Renal pelvis (tissue), 4 donors: ENCODE data around the gene CCDC85A. TPM values are rescaled to one million over a fixed set of nuclear protein-coding genes. Genes with fewer than 3 reads are reported as not detected.

ENCODE experiments used
- DNase-seq: peaks from one replicate; pipeline ENCODE4 v3.0.0-alpha.2; 2013
- polyA plus RNA-seq, 3 donors: library from polyadenylated mRNA; unstranded; fragments of 120-200 nt; gene quantifications; one replicate each; pipeline ENCODE4 v1.2.1, GENCODE V29; 2013; ENCODE audit not compliant: insufficient read length in 3 of 3

The CCDC85A gene
- polyA plus RNA-seq, 3 donors, result 1.4 to 2.3 (median 1.8) TPM

GRCh38 chr2:56192664-56193305, 9.0 kb downstream of the CCDC85A start:
- DNase-seq, result no peak

DNA sequence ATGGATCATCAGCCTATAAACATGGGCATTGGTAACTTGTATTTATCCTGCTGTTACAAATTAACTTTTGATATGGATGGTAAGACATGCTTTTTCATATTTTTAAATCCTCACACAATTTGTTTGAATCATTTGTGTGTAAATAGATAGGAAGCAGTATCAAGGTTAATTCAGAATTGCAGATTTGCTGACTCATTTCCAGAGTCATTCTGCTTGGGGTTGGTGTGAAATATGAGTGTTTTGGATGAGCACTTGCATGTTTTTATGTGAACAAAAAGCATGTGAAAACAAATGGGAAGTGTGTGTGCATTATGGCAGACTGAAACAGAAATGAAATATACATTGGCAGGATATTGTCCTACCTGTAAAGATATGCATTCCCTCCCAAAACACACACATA, 11.8 kb downstream of the CCDC85A start:
- no peak for DNase-seq

GRCh38 chr2:56197816-56198215, 14.0 kb downstream of the CCDC85A start:
- DNase-seq, result no peak

- DNase-seq, result no peak
These were observed 15.1 kb downstream of the CCDC85A start for GRCh38 chr2:56198936-56199335.

GRCh38 chr2:56199492-56199891, 15.7 kb downstream of the CCDC85A start:
- no peak for DNase-seq

GRCh38 chr2:56202381-56203121, 18.8 kb downstream of the CCDC85A start:
- no peak for DNase-seq

GRCh38 chr2:56204556-56204955, 20.8 kb downstream of the CCDC85A start:
- DNase-seq, result no peak

DNA sequence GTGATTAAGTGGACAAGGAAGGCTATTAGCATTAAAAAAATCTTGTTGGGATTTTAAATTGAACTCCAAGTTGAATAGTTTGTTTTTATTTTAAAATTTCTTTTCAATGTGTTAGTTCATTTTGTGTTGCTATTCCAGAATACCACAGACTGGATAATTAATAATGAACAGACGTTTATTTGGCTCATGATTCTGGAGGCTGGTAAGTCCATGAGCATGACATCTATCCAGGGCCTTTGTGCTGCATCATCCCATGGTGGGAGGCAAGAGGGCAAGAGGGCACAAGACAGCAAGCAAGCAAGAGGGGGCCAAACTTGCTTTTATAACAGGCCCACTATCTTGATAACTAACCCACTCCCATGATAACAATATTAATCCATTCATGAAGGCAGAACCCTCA, 22.5 kb downstream of the CCDC85A start:
- no peak for DNase-seq

DNA sequence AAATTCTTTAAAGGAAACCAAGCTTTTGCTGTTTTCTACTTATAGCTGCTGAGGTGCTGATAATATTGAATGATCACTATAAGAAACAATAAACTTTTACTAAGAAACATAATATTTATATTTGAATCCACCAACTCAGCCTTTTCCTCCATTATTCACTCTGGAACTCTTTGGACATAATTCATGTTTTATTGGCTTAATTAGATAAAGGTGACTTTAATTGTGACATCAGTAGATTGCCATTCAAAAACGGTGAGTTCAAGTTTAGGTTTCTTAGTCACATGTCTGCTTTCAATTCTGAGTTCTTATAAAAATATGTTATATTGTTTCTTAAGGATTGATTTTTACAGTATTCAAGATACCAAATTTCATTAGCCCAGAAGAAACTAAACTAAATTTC, 24.0 kb downstream of the CCDC85A start:
- no peak for DNase-seq

DNA sequence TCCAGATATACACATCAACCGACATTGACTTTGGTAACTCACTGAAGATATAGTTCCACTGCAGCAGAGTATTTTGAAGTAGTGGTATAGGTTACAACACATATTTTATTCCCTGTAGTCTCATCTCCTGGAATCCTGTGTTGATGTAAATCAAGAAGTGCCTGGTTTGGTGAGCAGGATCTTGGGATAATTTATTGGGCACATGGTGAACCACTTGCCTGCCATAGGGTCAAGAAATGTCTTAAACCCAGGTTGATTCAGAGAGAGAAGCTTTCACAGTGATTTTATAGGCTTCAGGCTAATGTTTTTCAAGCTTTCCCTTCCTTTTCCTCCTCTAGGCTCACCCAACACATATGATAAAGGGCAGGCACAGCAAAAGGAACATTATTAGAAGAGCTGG, 24.6 kb downstream of the CCDC85A start:
- no peak for DNase-seq

GRCh38 chr2:56209701-56210100, 25.9 kb downstream of the CCDC85A start:
- DNase-seq, result no peak

- DNase-seq, result no peak
These were observed 26.5 kb downstream of the CCDC85A start for GRCh38 chr2:56210291-56210690.

DNA sequence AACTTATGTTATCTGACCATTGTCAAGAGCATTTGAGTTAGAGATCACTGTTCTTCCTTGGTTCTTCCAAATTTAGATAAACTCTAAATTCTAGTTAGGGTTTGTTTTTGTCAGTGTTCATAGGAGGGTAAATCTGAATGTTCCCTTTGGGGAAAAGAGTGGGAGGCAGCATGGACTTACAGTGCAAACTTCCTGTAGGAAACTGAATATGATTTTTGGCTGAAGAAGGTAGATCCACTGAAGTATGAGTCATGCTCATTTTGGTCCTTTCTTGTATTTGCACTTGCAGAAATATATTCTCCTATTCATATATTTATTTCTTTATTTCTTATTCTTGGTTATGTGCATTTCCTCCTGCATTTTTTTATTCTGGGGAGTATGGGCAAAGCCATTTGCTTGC, 27.3 kb downstream of the CCDC85A start:
- DNase-seq, result no peak

DNA sequence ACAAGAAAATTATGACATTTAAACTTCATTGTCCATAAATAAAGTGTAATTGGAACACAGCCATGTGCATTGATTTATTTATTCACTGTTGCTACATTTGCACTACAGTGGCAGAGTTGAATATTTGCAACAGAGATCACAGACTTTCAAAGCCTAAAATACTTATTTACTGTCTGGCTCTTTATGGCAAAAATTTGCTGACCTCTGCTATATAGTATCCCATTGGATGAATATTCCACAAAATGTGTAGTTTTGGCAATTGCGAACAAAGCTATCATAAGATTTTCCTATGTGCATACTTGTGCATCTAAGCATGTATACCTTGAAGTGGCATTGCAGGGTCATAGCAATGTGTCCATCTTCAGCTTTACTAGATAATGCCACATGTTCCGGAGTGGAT, 32.1 kb downstream of the CCDC85A start:
- no peak for DNase-seq

DNA sequence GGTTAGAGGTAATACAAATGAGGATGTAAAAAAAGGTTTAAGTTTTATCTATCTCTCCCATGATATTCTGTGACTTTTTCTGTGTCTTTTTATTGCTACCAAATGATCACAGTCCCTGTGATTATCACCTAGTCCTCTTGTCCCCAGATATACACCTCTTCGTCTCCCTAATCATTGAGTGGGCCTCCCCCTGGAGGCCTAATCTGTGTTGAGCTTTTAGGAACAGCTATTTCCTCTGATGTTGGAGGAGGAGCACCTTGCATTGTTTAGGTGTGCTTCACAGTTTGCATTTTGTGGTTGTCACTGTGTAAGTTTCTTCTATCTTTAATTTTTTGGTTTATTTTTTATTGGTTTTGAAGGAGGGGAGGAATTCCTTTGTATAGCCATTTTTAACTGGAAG, 33.3 kb downstream of the CCDC85A start:
- DNase-seq, result no peak

DNA sequence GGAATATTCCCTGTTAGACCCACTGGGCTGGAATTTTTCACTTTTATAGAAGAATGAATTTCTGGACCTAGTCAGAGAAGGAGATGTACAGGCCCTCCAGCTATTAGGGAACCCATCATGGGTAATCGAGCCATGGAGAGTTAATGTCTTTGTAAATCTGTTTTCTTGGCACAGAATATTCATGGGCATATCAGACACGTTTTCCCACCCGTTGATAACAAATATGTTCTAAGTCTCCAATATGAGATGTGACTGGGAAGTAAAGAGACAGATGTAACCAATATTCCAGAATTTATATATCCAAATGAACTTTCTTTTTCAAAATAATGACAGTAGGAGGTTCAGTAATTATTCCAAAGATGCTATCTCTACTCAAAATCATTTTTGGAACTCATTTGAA, 38.7 kb downstream of the CCDC85A start:
- no peak for DNase-seq

DNA sequence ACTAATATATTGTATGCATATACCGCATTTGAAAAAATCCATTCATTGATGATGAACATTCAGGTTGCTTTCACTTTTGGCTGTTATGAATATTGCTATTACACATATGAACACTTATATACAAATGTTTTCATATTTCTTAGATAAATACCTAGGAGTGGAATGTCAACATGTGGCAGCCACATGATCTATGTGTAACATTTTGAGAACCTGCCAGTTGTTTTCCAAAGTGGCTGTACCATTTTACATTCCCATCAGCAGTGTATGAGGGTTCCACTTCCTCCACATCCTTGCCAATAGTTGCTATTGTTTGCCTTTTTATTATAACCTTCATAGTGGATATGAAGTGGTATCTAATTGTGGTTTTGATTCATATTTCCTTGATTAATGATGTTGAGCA, 40.5 kb downstream of the CCDC85A start:
- DNase-seq, result no peak

DNA sequence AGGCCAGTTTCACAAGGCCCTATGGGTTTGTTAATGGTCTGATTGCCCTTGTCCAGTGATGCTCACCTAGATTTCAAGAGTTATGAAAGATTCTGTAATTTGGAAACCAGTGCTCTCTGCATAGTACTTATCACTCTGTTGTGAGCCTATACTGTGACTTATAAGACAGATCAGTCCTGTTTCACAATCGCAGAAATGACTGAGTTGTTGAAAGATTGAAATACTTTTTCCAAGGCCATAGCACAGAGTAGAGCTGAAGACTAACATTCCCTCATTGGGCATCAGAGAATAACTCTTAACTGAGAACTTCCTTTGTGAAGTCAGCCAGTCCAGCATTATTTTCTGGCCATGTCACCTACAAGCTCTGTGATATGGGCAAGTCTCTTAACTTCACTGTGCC, 44.0 kb downstream of the CCDC85A start:
- no peak for DNase-seq

GRCh38 chr2:56229397-56230060, 45.7 kb downstream of the CCDC85A start:
- no peak for DNase-seq

DNA sequence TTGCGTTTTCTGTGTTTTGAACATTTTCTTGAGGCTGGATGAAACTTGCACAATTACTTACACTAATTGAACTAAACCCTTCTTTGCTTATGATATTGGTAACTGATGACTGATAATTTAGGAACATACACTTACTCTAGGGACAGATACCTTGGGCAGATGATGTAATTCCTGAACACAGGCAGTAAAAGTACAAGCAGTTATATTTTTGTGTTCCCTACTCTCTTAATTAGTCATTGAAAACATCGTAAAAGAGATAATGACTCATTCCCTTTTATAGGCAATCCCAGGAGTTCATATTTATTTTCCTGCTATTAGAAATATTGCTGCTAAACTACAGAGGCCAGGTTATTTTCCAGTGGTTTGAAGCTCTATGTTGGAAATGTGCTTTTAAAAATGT, 46.4 kb downstream of the CCDC85A start:
- no peak for DNase-seq

GRCh38 chr2:56231361-56231760, 47.6 kb downstream of the CCDC85A start:
- DNase-seq, result no peak

GRCh38 chr2:56232912-56233311, 49.1 kb downstream of the CCDC85A start:
- DNase-seq, result no peak

DNA sequence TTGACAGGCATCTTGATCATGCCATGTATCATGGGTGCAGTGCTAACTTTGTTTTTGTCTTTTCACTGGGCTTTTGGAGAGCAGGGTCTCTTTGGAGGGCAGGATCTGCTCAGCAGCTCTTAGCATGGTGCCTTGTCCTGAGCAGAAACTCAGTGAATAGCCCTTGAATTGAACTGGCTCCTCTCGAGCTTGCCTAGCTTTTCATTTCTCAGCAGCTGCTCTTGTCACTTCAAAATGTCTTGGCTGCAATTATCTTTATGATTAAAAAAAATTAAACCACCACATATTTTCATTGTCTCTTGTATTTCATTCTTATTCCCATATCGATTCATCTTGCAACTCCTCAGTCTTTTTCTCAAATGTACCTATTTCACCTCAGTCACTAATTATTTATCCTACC, 50.5 kb downstream of the CCDC85A start:
- no peak for DNase-seq
